HG03135 (cell line): ENCODE measurements around the gene BBLN.
"Not testable (repeated sequence)": the region's sequence is repeated elsewhere in the genome, so short reads cannot be mapped to it uniquely, and the experiment has no call there.

Experiments used
- ATAC-seq: cut with Tn5 transposase; IDR thresholded peaks from one replicate; pipeline ENCODE4 v1.9.1; 2021; ENCODE audit warnings: mild to moderate bottlenecking, moderate library complexity; ENCODE audit not compliant: unreplicated experiment

Gene BBLN

DNA sequence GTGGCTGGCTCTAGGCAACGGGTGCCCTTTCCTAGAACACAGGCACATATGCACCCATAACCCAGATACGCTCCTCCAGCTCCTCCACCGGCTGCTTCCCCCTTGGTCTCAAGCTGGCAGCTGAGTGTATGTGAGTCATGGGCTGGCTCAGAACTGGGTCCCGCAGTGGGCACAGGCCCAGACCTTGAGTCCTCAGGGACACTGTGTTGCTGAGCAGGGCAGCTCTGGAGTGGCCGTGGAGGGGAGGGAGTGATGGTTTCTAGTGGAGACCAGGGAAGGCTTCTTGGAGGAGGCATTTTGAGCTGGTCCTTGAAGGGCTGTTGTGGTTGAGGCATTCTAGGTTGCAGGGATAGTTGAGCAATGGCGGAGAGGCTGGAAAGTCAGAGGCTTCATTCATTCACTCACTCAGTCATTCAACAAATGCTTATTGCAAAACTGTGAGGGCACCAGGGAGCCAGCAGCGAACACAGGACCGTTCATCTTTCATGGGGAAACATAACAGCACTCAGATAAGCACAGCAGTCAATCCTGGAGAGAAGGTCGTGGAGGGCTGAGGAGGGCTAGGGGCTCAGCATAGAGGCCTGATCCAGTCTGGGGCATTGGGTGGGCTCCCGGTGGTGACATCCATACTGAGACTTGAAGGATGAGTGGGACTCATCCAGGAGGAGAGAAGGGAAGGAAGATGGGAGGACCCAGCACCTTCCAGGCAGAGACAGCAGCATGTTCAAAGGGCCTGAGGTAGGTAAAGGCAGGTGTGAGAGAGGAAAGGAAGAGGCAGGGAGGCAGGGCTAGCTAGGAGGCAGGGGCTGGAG, 2.4 kb downstream of the BBLN start:
- ATAC-seq, result no peak

DNA sequence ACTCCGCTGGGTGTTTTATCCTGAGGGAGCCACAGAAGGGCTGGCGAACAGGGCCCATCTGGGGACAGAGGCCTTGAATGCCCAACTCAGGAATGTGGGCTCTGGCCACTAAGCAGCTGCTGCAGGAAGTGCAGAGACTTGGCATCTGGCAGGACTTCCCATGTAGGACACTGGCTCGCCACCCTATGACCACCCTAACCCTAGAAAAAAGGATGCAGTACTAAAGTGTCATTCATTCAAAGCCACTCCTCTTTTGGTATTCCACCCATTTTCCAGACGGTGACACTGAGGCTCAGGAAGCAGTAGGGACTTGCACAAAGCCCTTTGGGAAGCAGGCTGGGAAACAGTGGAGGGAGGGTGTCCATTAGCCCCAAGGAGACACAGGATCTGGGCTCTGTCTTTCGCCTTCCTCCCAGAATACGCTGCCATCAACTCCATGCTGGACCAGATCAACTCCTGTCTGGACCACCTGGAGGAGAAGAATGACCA, 3.0 kb downstream of the BBLN start:
- no peak for ATAC-seq

DNA sequence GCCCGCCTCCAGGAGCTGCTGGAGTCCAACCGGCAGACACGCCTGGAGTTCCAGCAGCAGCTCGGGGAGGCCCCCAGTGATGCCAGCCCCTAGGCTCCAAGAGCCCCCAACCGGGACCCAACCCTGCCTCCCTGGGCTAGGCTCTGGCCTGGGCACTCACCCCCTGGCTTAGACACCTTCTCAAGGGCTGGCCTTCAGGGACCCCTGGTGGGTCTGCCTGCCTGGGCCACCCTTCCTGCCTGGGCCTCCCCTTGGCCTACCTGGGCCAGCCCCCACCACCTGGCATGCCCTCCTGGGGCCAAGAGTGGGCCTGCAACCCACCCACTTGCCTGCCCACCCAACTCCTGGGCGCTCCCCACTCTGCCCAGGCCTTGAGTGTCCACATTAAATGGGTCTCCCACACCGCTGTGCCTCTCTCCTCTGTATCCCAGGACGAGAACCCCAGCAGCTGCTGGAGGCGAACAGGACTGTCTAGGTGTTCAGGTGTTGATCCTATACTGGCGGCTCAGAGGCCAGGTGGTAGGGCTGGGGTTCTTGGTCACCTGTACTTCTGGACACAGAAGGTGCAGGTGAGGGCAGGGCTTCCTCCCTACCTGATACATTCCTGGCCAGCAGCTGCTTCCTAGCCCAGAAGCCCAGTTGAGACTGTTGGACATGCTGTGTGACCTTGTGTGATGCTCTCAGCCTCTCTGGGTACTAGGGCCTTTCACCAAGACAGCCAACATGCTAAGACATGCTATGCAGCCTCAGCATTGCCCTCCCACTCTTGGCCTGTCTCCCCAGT, 3.6 kb downstream of the BBLN start:
- ATAC-seq, result no peak

DNA sequence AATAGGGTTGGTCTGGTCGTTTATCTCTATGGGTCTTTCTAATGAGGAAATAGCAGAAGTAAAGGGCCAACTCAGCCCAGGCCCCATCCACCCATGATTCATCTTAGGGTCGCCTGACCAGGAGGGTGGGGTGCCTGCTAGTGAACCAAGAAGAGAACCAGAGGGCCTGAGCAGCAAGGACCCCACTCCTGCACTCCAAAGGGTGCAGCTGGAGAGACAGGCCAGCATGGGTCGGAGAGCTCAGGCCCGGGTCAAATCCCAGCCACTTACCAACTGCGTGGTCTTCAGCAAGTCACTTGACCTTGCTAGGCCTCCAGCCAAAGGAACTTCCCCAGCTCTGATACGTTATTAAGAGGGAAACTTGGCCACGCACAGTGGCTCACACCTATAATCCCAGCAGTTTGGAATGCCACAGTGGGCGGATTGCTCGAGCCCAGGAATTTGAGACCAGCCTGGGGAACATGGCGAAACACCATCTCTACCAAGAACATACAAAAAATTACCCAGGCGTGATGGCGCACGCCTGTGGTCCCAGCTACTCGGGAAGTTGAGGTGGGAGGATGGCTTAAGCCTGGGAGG, 4.3 kb downstream of the BBLN start:
- no peak for ATAC-seq

DNA sequence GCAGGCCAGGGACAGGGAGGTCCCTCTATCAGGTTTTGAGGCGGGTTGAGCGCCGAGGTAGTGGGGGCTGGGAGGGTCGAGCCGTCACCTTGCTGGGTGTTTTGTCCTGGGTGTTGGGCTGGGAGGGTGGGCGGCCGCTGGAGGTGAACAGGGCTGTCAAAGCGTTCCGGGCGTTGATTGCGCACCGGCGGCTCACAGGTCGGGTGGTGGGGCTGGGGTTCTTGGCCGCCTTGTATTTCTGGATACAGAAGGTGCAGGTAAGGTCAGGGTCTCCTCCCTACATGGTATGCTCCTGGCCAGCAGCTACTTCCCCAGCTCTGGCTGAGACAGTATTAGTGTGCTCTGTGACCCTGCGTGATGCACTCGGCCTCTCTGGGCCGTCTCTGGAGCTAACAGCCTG, 6.1 kb downstream of the BBLN start:
- no peak for ATAC-seq

DNA sequence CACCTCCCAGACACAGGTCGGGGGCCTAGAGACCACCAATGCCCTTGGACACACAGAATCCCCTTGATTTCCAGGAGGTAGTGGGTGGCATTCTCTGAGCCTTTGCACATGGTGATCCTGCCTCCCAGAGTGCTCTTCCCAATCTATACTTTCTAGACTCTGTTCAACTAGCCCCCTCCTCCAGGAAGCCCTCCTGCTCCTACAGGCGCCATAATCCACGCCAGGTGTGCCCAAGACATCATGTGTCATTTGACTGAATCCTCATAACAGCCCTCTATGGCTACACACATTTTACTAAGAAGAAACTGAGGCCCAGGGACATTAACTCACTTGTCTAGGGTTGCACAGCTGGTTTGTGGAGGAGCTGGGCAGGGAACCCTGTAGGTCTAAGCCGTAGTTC, 7.1 kb downstream of the BBLN start:
- ATAC-seq, result no peak

DNA sequence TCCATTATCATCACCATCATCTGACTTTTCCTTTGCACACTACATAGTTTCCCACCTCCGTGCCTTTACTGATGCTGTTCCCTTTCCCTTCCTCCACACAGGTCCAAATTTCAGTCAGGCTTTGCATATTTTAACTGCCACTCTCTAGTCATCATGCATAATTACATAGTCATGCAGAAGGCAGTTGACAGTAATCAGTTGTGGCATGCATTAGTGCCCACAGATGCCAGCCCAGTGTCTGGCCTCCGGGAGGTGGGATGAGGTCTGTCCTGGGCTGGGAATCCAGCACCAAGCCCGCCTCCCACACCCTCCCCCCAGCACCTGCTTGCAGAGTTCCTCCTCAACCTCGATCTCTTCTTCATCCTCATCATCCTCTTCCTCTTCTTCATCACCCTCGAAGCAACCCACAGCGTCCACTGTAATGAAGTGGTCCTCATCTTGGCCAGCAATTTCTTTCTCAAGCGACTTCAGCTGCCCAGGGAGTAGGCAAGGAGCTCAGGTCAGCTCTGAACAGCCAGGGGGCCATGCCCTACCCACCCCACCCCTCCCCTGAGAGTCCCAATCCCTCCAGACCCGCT, 8.8 kb downstream of the BBLN start:
- no peak for ATAC-seq

DNA sequence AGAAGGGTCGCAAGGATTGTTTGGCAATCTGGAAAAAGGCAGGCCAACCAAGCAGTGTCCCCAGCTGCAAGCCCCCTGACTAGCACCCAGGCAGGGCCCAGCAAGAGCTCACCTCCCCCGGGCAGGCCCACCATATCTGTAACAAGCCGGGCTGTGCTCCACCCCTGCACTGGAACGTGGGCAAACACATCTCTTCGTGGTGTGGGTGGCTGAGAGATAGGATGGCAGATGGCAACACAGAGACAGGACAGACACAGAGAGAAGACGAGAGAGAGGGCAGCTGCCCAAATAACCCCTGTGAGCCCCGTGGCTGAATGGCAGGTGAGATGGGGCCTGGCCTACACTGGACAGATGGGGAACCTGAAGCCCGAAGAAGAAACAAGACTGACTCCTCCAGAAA, 9.4 kb downstream of the BBLN start:
- no peak for ATAC-seq

DNA sequence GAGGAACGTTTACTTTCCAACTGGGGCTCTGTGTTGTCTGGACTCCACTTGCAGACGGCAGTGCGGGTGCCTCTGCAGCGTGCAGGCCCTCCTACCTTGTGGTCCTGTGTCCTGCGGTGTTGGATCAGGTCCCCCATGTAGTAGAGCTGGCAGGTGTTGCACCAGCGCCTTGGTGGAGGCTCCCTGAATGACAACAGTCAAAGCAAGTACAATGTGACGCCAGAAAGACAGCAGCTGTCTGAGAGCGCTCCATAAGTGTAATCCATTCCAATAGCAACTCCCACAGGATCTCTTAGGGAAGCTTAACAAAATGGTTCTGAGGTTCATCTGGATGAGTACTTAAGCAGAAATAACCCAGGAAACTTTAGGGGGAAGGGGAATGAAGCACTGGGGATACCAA, 9.9 kb downstream of the BBLN start:
- no peak for ATAC-seq

DNA sequence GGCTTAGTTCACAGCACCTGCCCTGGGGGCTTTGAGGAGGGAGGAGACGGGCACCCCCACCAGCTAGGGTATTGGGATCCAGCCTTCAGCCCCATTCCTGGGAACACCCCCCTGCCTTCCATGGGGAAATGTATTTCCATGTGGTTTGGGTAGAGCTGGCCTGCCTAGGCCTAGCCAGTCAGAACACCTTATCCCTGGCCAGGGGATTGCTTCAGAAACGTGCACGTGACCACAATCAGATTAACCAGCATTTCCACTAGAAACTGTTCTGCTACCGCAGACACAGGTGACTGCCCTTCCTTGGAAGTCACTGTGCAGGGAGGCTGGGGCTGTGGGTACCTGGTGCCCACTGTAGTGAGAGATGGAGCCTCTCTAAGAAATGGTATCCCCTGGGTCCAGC, 14.0 kb downstream of the BBLN start:
- no peak for ATAC-seq

DNA sequence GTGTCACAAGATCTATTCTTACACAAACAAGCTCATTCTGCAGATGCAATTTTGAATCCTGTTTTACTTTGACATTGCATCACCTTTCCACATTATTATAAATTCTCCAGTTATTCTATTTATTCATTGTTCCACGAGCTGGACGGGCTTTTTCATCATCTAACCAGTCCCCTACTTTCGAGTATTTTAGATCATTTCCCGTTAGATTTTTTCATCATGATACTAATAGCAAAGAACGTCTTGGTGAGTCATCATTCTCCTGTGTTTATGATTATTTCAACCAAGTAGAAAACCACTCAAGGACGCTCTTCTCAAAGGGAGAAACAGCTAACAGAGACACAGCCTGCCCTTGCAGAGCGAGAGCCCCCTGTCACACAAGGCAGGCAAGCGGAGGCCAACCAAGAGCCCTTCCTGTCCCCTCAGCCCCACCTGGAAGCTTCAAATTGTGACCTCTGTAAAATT, 15.1 kb downstream of the BBLN start:
- no peak for ATAC-seq

DNA sequence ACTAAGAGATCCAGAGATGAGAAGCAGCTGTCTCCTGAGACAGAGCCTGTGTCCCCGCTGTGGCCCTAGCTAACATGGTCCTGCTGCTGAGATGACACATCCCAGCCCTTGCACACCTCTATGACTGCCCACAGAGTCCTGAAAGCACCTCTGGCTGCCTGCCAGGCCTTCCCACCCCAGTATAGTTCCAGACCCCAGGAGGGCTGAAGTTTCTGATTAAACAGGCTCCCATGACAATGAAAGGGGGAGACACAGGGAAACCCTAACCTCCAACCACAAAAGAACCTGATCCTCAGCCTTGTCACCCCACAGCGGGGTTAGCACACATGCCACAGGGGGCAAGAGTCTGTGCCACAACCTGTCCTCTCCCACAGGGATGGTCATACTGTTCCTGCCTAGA, 15.7 kb downstream of the BBLN start:
- no peak for ATAC-seq

DNA sequence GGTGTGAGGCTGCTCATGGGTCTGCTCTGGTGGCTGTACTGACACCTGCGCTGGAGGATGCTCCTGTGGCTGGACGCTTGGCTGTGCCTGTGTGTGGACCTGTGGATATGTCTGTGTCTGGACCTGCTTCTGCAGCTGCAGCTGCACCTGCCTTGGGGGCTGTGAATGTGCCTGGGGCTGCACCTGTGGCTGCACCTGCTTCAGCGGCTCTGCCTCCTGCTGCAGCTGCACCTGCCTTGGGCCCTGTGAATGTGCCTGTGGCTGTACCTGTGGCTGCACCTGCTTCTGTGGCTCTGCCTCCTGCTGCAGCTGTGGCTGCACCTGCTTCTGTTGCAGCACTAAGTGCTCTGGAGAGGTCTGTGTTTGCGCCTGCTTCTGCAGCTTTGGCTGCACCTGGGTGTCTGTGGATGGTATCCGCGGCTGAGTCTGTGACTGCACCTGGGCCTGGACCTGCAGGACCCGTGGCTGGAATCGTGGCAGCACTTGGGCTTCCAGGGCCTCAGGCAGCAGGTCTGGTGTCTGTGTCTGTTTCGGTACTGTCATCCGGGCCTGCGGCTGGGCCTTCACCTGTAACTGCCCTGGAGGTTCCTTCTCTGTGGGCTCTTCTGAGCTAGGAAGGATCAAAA, 18.9 kb downstream of the BBLN start:
- no peak for ATAC-seq

DNA sequence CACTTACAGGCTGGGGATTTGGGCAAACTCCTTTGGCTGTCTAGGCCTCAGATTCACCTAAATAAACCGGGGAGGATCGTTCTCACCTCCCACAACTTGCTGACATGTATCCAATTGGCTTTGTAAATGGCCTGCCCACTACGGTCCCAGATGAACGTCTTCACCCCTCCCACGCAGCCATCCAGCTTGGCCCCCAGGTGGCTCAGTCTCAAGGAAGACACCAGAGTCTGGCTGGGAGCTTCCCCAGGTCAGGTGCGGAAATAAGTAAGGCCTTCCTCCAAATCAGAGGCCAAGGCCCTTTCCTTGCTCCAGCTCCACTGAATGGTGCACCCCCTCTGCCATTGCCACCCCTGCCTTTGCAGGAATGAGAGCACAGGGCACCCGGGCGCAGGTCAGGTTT, 19.9 kb downstream of the BBLN start:
- no peak for ATAC-seq

DNA sequence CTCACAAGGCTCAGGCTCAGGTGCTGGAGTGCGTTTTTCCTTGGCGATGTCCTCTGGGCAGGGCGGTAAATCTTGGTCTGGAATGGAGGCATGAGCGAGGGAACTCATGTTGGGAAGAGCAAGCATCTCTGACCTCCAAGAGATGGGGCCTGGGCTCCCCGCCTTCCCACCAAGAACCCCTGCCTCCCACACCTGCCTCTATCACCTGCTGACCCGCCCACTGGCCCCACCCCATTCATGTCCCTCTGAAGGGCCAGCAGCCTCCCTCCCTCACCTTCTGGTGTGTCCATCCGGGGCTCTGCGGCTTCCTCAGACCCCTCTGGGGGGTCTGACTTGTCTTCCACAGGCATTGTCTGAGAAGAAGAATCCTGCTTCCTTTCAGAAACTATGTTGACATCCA, 20.4 kb downstream of the BBLN start:
- ATAC-seq, result no peak

DNA sequence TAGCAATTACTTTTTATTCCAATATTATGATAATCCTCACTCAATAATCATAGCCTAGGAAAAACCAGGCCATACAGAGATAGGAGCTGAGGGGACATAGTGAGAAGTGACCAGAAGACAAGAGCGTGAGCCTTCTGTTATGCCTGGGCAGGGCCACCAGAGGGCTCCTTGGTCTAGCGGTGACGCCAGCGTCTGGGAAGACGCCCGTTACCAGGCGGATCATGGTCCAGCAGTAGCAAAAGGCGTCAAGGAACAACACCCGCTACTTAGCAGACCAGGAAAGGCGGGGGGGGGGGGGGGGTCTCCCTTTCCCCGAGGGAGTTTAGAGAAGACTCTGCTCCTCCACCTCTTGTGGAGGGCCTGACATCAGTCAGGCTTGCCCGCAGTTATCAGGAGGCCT, 21.4 kb downstream of the BBLN start:
- not testable (repeated sequence) for ATAC-seq

DNA sequence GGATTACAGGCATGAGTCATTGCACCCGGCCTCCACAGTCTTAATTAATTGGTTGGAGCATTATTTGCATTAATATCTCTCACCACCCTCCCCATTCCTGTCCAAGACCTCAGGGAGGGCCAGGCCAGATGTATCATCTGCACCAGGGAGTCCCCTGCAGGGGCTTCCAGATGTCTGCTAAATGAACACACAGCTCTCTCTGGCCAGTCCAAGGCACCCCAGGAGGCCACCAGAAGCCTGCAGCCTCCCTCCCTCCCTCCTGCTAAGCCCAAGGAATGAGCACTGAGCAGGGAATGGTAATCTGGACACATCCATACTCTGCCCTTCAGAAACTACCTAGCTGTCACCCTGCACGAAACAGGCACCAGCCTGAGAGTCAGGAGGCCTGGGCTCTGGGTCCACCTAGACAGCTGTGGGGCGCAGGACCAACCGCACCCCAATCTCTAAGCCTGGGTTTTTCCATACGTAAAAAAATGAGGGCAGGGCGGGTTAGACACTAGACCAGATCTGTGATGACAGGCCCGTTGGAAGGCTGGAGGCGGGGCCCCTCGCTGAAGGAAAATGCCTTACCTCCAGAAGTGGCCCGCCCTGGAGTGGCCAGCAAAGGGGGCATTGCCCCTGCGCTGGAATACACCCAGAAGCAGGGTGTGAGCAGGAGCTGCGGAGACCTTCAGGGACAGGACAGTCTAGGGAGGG, 23.0 kb downstream of the BBLN start:
- ATAC-seq, result no peak

DNA sequence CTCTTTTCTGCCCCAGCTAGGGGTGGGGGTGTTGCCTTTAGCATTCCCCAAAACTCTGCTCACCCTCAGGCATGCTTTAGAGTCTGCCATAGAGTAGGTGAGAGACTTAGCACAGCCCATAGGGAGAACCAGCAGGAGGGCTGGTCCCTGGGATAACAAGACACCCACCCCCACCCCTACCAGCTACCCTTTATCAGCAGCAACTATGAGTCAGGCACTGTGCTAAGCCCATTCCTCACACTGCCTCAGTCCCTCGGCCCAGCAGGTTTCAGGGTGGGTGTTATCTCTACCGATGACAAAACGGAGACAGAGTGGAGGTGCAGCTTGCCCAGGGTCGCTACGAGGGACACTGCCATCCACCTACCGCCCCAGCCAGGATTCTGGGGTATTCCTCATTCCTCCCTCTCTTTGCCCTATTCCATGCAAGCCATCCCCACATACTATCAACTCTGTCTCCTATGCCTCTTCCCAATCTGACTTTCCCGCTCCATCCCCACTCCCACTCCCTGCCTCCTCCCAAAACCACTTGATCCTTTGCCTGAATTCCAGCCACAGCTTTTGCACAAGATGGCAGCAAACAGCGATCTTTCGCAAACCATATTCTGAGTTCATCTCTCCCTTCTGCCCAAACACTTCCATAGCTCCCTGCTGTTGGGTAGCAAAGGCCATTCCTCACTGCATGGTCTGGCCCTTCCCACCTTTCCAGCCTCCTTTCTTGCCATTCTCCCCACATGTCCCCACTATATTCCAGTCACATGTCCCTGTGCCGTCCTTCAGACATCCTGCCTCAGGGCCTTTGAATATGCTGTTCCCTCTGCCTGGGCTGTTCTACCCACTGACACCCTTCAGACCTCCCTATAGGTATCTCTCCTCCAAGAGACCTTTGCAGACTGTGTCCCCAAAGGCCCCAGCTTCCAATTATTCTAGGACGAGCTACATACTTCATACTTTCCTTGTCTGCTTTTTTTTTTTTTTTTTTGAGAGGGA, 26.2 kb downstream of the BBLN start:
- ATAC-seq, result no peak

DNA sequence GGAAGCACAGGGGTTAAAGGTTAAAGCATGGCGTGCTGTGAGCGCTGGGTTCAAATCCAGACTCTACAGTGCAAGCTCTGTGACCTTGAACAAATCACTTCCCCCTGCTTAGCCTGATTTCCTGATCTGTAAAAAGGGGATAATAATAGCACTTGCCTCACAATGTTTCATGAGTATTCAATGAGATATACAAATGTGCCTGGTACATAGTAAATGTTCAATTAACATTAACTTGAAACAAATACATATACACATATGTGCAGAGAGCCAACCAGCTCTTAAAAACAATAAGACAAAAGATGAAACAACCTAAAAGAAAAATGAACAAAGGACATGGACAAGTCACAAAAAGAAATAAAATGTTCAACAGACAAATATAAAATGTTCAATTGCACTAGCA, 27.3 kb downstream of the BBLN start:
- no peak for ATAC-seq
